SK-N-SH (cell line): ENCODE results near the gene SEPTIN12. TPM values are rescaled to one million over a fixed set of nuclear protein-coding genes. Genes with fewer than 3 reads are reported as not detected.

ENCODE experiments used
- CTCF ChIA-PET: fragments of 300-600, 350-600 bp; formaldehyde crosslinking; extraction: SDS; loops from one replicate; lab custom pipeline; 2021; lab: Yijun Ruan, JAX
- POLR2A ChIA-PET: fragments of 350-600 bp; sonication (Branson Sonifier 250); formaldehyde crosslinking; extraction: SDS; loops from one replicate; lab custom pipeline; 2020; ENCODE audit warnings: antibody characterized with exemption, inconsistent platforms; lab: Yijun Ruan, JAX
- DNase-seq: peaks from one replicate; pipeline ENCODE4 v3.0.0; 2012
- H2AFZ ChIP-seq: fragments of 200-600 bp; sonication (generic); 2 replicates; pipeline ENCODE4 v1.8.1; 2016; ENCODE audit warnings: antibody characterized with exemption, mild to moderate bottlenecking, low read depth
- H3F3A ChIP-seq: fragments of 200-600 bp; sonication (generic); replicated peaks from 2 replicates; pipeline ENCODE3; 2016; ENCODE audit warnings: antibody characterized with exemption, mild to moderate bottlenecking; ENCODE audit not compliant: insufficient read depth
- H3K27ac ChIP-seq, 2 experiments: fragments of 200-500 bp in 1 of 2; fragments of 200-600 bp in 1 of 2; sonication (Bioruptor generic) in 1 of 2; sonication (generic), shearing (Covaris generic) in 1 of 2; 2 replicates each; pipeline versions ENCODE4 v1.5.1 to v1.6.1; 2014 to 2016; ENCODE audit warnings: low read depth in 2 of 2, inconsistent platforms in 1 of 2, low read length in 1 of 2, mild to moderate bottlenecking in 1 of 2, mixed read lengths in 1 of 2
- H3K27me3 ChIP-seq: fragments of 200-600 bp; sonication (generic), shearing (Covaris generic); 2 replicates; pipeline ENCODE4 v1.6.1; 2016; ENCODE audit warnings: mixed run types; ENCODE audit not compliant: insufficient read depth
- H3K36me3 ChIP-seq, 2 experiments: fragments of 200-500 bp in 1 of 2; fragments of 200-600 bp in 1 of 2; sonication (Bioruptor generic) in 1 of 2; sonication (generic) in 1 of 2; replicated peaks in 1 of 2; 2 replicates each; pipeline versions ENCODE3 to v1.5.1; 2014 to 2016; ENCODE audit warnings: low read length in 1 of 2, mild to moderate bottlenecking in 1 of 2; ENCODE audit not compliant: insufficient read depth in 2 of 2, control insufficient read depth in 1 of 2
- H3K4me1 ChIP-seq, 2 experiments: fragments of 200-500 bp in 1 of 2; fragments of 200-600 bp in 1 of 2; sonication (Bioruptor generic) in 1 of 2; sonication (generic), shearing (Covaris generic) in 1 of 2; 2 replicates each; pipeline versions ENCODE4 v1.5.1 to v1.6.1; 2014 to 2016; ENCODE audit warnings: low read depth in 1 of 2, low read length in 1 of 2, mixed run types in 1 of 2; ENCODE audit not compliant: insufficient read depth in 2 of 2, control insufficient read depth in 1 of 2
- H3K4me2 ChIP-seq: fragments of 200-600 bp; sonication (generic), shearing (Covaris generic); 2 replicates; pipeline ENCODE4 v1.6.1; 2017; ENCODE audit warnings: mixed run types
- H3K4me3 ChIP-seq, 2 experiments: fragments of 200-500 bp in 1 of 2; fragments of 200-600 bp in 1 of 2; sonication (Bioruptor generic) in 1 of 2; sonication (generic), shearing (Covaris generic) in 1 of 2; 2 replicates each; pipeline versions ENCODE4 v1.5.1 to v1.8.1; 2014 to 2016; ENCODE audit warnings: low read depth in 2 of 2, inconsistent platforms in 1 of 2, low read length in 1 of 2, mild to moderate bottlenecking in 1 of 2, mixed read lengths in 1 of 2, moderate library complexity in 1 of 2
- H3K79me2 ChIP-seq: fragments of 200-600 bp; sonication (generic); 2 replicates; pipeline ENCODE4 v1.8.1; 2017; ENCODE audit warnings: mild to moderate bottlenecking; ENCODE audit not compliant: insufficient read depth
- H3K9ac ChIP-seq: fragments of 200-600 bp; sonication (generic); 2 replicates; pipeline ENCODE4 v1.6.1; 2017; ENCODE audit warnings: mixed run types
- H3K9me2 ChIP-seq: fragments of 200-600 bp; sonication (generic); 2 replicates; pipeline ENCODE4 v1.6.1; 2017; ENCODE audit warnings: mixed run types
- H3K9me3 ChIP-seq: fragments of 200-600 bp; sonication (generic); 2 replicates; pipeline ENCODE4 v1.6.1; 2017; ENCODE audit warnings: mixed run types, mild to moderate bottlenecking, moderate library complexity
- H4K20me1 ChIP-seq: fragments of 200-600 bp; sonication (generic); 2 replicates; pipeline ENCODE4 v1.6.1; 2017; ENCODE audit warnings: mild to moderate bottlenecking, mixed run types; ENCODE audit not compliant: insufficient read depth
- ELF1 ChIP-seq: IDR thresholded peaks from 2 replicates; pipeline ENCODE4 v1.4.0; 2012
- EP300 ChIP-seq, 2 experiments: IDR thresholded peaks; 2 replicates each; pipeline versions ENCODE4 v1.4.0 to v1.6.1; 2012; ENCODE audit warnings: borderline replicate concordance in 1 of 2, low read depth in 1 of 2, low read length in 1 of 2
- FOXJ3 ChIP-seq: sonication (generic); formaldehyde crosslinking; IDR thresholded peaks from 2 replicates; pipeline ENCODE4 v1.5.1; 2020; ENCODE audit warnings: mild to moderate bottlenecking, missing genetic modification reagents
- NFIC ChIP-seq: IDR thresholded peaks from 2 replicates; pipeline ENCODE4 v1.4.0; 2012; ENCODE audit warnings: borderline replicate concordance
- NRF1 ChIP-seq: IDR thresholded peaks from 2 replicates; pipeline ENCODE4 v1.6.1; 2012; ENCODE audit warnings: low read depth, mild to moderate bottlenecking, low read length
- POLR2AphosphoS5 ChIP-seq: IDR thresholded peaks from 2 replicates; pipeline ENCODE4 v1.6.1; 2012; ENCODE audit warnings: low read depth, low read length
- RFX5 ChIP-seq: IDR thresholded peaks from 2 replicates; pipeline ENCODE4 v1.6.1; 2012; ENCODE audit warnings: mild to moderate bottlenecking, improper control_type of control experiment, low read length
- RXRA ChIP-seq: IDR thresholded peaks from 2 replicates; pipeline ENCODE4 v1.4.0; 2012; ENCODE audit warnings: low read depth, mild to moderate bottlenecking, borderline replicate concordance
- SIN3A ChIP-seq: IDR thresholded peaks from 2 replicates; pipeline ENCODE4 v1.6.1; 2012; ENCODE audit warnings: low read depth, mild to moderate bottlenecking, low read length, moderate library complexity, borderline replicate concordance
- TAF1 ChIP-seq: IDR thresholded peaks from 2 replicates; pipeline ENCODE4 v1.6.1; 2012; ENCODE audit warnings: low read depth, mild to moderate bottlenecking, low read length, moderate library complexity, borderline replicate concordance
- TCF12 ChIP-seq: IDR thresholded peaks from 2 replicates; pipeline ENCODE4 v1.4.0; 2012
- YY1 ChIP-seq: IDR thresholded peaks from 2 replicates; pipeline ENCODE4 v1.4.0; 2012; ENCODE audit warnings: low read depth, mild to moderate bottlenecking
- ZBTB33 ChIP-seq: IDR thresholded peaks from 2 replicates; pipeline ENCODE4 v1.4.0; 2012; ENCODE audit warnings: low read depth, borderline replicate concordance
- WGBS: methylation state at CpG from one replicate; pipeline ENCODE4 v1.1.6; 2017; ENCODE audit warnings: low lambda C conversion rate; 5-methylcytosine and 5-hydroxymethylcytosine counted together
- polyA plus RNA-seq, 3 experiments: library from polyadenylated mRNA; depleted of rRNA; stranded (reverse); fragments of >200 nt; gene quantifications; 2 replicates each; pipeline ENCODE4 v1.2.3, GENCODE V29; 2012
- TF ChIP-seq, protein P1 (sequence below): IDR thresholded peaks from 2 replicates; pipeline ENCODE4 v1.6.1; 2012; ENCODE audit warnings: mild to moderate bottlenecking, low read depth, low read length, moderate library complexity

The SEPTIN12 gene
- polyA plus RNA-seq, 1 of the 3 experiments (the other 2 are of a cell fraction), result 0.07 TPM

- no peaks in the 10 kb centered on the region for H3K9me2 ChIP-seq
- H2AFZ ChIP-seq, result no peak overlapping the region
- H3F3A ChIP-seq, result no peaks in the 10 kb centered on the region
- no peaks in the 10 kb centered on the region for H3K9me3 ChIP-seq
- TF ChIP-seq ELF1 (no peak), NRF1 (no peak), NFIC (no peak), RXRA (no peak), ZBTB33 (no peak), SIN3A (no peak), EP300 (IDR thresholded peaks at IDR 0.05; ENCODE audit: borderline replicate concordance in 1 of 2, low read depth in 1 of 2, low read length in 1 of 2) (no peak), TAF1 (no peak), YY1 (no peak), POLR2AphosphoS5 (no peak), FOXJ3 (CRISPR knock-in tag) (no peak), RFX5 (no peak), TCF12 (no peak)
- TF ChIP-seq, protein P1, sequence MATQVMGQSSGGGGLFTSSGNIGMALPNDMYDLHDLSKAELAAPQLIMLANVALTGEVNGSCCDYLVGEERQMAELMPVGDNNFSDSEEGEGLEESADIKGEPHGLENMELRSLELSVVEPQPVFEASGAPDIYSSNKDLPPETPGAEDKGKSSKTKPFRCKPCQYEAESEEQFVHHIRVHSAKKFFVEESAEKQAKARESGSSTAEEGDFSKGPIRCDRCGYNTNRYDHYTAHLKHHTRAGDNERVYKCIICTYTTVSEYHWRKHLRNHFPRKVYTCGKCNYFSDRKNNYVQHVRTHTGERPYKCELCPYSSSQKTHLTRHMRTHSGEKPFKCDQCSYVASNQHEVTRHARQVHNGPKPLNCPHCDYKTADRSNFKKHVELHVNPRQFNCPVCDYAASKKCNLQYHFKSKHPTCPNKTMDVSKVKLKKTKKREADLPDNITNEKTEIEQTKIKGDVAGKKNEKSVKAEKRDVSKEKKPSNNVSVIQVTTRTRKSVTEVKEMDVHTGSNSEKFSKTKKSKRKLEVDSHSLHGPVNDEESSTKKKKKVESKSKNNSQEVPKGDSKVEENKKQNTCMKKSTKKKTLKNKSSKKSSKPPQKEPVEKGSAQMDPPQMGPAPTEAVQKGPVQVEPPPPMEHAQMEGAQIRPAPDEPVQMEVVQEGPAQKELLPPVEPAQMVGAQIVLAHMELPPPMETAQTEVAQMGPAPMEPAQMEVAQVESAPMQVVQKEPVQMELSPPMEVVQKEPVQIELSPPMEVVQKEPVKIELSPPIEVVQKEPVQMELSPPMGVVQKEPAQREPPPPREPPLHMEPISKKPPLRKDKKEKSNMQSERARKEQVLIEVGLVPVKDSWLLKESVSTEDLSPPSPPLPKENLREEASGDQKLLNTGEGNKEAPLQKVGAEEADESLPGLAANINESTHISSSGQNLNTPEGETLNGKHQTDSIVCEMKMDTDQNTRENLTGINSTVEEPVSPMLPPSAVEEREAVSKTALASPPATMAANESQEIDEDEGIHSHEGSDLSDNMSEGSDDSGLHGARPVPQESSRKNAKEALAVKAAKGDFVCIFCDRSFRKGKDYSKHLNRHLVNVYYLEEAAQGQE, result no peak
- H3K4me2 ChIP-seq, result no peak overlapping the region
- no peaks in the 10 kb centered on the region for H3K79me2 ChIP-seq
- no peak overlapping the region for H3K9ac ChIP-seq
- H3K4me3 ChIP-seq, result no peak overlapping the region
- no peaks in the 10 kb centered on the region for H4K20me1 ChIP-seq
- ChIA-PET POLR2A (interaction anchor here (1.4 kb wide), 1 partner anchor 56 kb away, joined by 3 read pairs; the partner anchor contains the start of genes ANKS3 and DNAAF8), CTCF (no interaction called here)
- H3K27me3 ChIP-seq, result no peaks in the 10 kb centered on the region
- peaks cover 0 to 11% of the 10 kb centered on the region in 2 experiments; a peak in 1 of 4 replicates for H3K4me1 ChIP-seq
- 80% methylated on average over 10 of the region's 10 CpGs for WGBS
- H3K36me3 ChIP-seq, result no peaks in the 10 kb centered on the region
- no peak overlapping the region for H3K27ac ChIP-seq
- no peak for DNase-seq
Observed at GRCh38 chr16:4790261-4790660, 2.1 kb upstream of the SEPTIN12 start.
